Neural progenitor cell (in vitro differentiated cells): Measurements from ENCODE around the gene PIK3R6. TPM values are rescaled to one million over a fixed set of nuclear protein-coding genes. Genes with fewer than 3 reads are reported as not detected.

ENCODE experiments used
- DNase-seq: peaks from one replicate; pipeline ENCODE4 v3.0.0-alpha.2; 2016; ENCODE audit warnings: low spot score
- H2AFZ ChIP-seq: fragments of 200-600 bp; sonication (generic); replicated peaks from 2 replicates; pipeline ENCODE4 v1.6.1; 2016; ENCODE audit warnings: antibody characterized with exemption
- H3F3A ChIP-seq: fragments of 200-600 bp; sonication (generic); 2 replicates; pipeline ENCODE4 v1.6.1; 2016; ENCODE audit warnings: antibody characterized with exemption, low read depth
- H3K27ac ChIP-seq: fragments of 200-600 bp; sonication (generic); 2 replicates; pipeline ENCODE4 v1.5.1; 2016; ENCODE audit warnings: mild to moderate bottlenecking
- H3K27me3 ChIP-seq: fragments of 200-600 bp; sonication (generic); 2 replicates; pipeline ENCODE4 v1.6.1; 2016; ENCODE audit warnings: mild to moderate bottlenecking, moderate library complexity
- H3K36me3 ChIP-seq: fragments of 200-600 bp; sonication (generic); 2 replicates; pipeline ENCODE4 v1.5.1; 2016
- H3K4me1 ChIP-seq: fragments of 200-600 bp; sonication (generic); 2 replicates; pipeline ENCODE4 v1.6.1; 2016; ENCODE audit warnings: mixed run types
- H3K4me2 ChIP-seq: fragments of 200-600 bp; sonication (generic); 2 replicates; pipeline ENCODE4 v1.6.1; 2016
- H3K4me3 ChIP-seq: fragments of 200-600 bp; sonication (generic); 2 replicates; pipeline ENCODE4 v1.5.1; 2016
- H3K79me2 ChIP-seq: fragments of 200-600 bp; sonication (generic); 2 replicates; pipeline ENCODE4 v1.6.1; 2016; ENCODE audit warnings: low read depth
- H3K9ac ChIP-seq: fragments of 200-600 bp; sonication (generic); 2 replicates; pipeline ENCODE4 v1.6.1; 2016
- H3K9me3 ChIP-seq: fragments of 200-600 bp; sonication (generic); 2 replicates; pipeline ENCODE4 v1.5.1; 2016; ENCODE audit warnings: low read depth
- H4K20me1 ChIP-seq: fragments of 200-600 bp; sonication (generic); 2 replicates; pipeline ENCODE4 v1.6.1; 2016; ENCODE audit warnings: low read depth
- H3K27ac Mint-ChIP-seq: 3 replicates; pipeline ENCODE4 v1.8.0; 2021; ENCODE audit warnings: mixed read lengths
- H3K27me3 Mint-ChIP-seq: 2 replicates; pipeline ENCODE4 v1.8.0; 2022; ENCODE audit warnings: low read depth, mild to moderate bottlenecking, inconsistent platforms, moderate library complexity, mixed read lengths; ENCODE audit not compliant: insufficient read depth
- H3K36me3 Mint-ChIP-seq: 3 replicates; pipeline ENCODE4 v1.8.0; 2021; ENCODE audit warnings: mixed read lengths
- H3K4me1 Mint-ChIP-seq: 3 replicates; pipeline ENCODE4 v1.8.0; 2021; ENCODE audit warnings: mixed read lengths
- H3K4me3 Mint-ChIP-seq: 3 replicates; pipeline ENCODE4 v1.8.0; 2021; ENCODE audit warnings: mild to moderate bottlenecking, moderate library complexity, mixed read lengths
- H3K9me3 Mint-ChIP-seq: 3 replicates; pipeline ENCODE4 v1.8.0; 2020; ENCODE audit warnings: mixed read lengths
- CTCF ChIP-seq: fragments of 200-600 bp; sonication (generic); IDR thresholded peaks from 2 replicates; pipeline ENCODE4 v1.5.1; 2017; ENCODE audit warnings: antibody characterized with exemption, mild to moderate bottlenecking
- EZH2 ChIP-seq: fragments of 200-600 bp; sonication (generic); IDR thresholded peaks from 2 replicates; pipeline ENCODE4 v1.6.1; 2017; ENCODE audit warnings: antibody characterized with exemption, mild to moderate bottlenecking, moderate library complexity
- EZH2phosphoT487 ChIP-seq: fragments of 200-600 bp; sonication (generic); IDR thresholded peaks from 2 replicates; pipeline ENCODE4 v1.6.1; 2017; ENCODE audit warnings: antibody characterized with exemption
- total RNA-seq: library from RNA; depleted of rRNA; stranded (reverse); fragments of >200 nt; gene quantifications from 2 replicates; pipeline ENCODE4 v1.2.3, GENCODE V29; 2015; ENCODE audit warnings: low replicate concordance

PIK3R6 gene
- total RNA-seq, 1 donor from 2014 or later = not detected

- no peaks in the 10 kb centered on the region for H3K36me3 Mint-ChIP-seq
- H2AFZ ChIP-seq = no peak overlapping the region
- no peaks in the 10 kb centered on the region for H3K36me3 ChIP-seq
- no peaks in the 10 kb centered on the region for H3K27me3 ChIP-seq
- no peak overlapping the region for H3K4me3 ChIP-seq
- no peaks in the 10 kb centered on the region for H3K79me2 ChIP-seq
- no peak overlapping the region for H3K9ac ChIP-seq
- peaks cover 7% of the 10 kb centered on the region for H3K27me3 Mint-ChIP-seq
- H3K9me3 Mint-ChIP-seq = peaks cover 16% of the 10 kb centered on the region
- no peak overlapping the region for H3K27ac Mint-ChIP-seq
- H3K4me1 ChIP-seq = no peaks in the 10 kb centered on the region
- H3F3A ChIP-seq = no peaks in the 10 kb centered on the region
- TF ChIP-seq EZH2 (no peak), CTCF (no peak), EZH2phosphoT487 (no peak)
- H3K4me2 ChIP-seq = no peak overlapping the region
- H3K9me3 ChIP-seq = no peaks in the 10 kb centered on the region
- no peak for DNase-seq
- peaks cover 4% of the 10 kb centered on the region for H3K4me1 Mint-ChIP-seq
- H3K4me3 Mint-ChIP-seq = no peak overlapping the region
- no peaks in the 10 kb centered on the region for H4K20me1 ChIP-seq
- no peak overlapping the region for H3K27ac ChIP-seq
These were observed 40.6 kb downstream of the PIK3R6 start for GRCh38 chr17:8826808-8827435.

- Mint-ChIP-seq H3K4me3 (no peak overlapping the region), H3K27me3 (peaks cover 5% of the 10 kb centered on the region), H3K36me3 (no peaks in the 10 kb centered on the region), H3K27ac (no peak overlapping the region), H3K9me3 (peaks cover 16% of the 10 kb centered on the region), H3K4me1 (peaks cover 4% of the 10 kb centered on the region)
- no peak for TF ChIP-seq EZH2phosphoT487
- Histone ChIP-seq H3K9me3 (no peaks in the 10 kb centered on the region), H2AFZ (no peak overlapping the region), H3K36me3 (no peaks in the 10 kb centered on the region), H3K9ac (no peak overlapping the region), H4K20me1 (no peaks in the 10 kb centered on the region), H3K27me3 (no peaks in the 10 kb centered on the region), H3F3A (no peaks in the 10 kb centered on the region), H3K79me2 (no peaks in the 10 kb centered on the region), H3K4me1 (no peaks in the 10 kb centered on the region), H3K4me2 (no peak overlapping the region), H3K4me3 (no peak overlapping the region), H3K27ac (no peak overlapping the region)
- no peak for DNase-seq
These were observed 41.7 kb downstream of the PIK3R6 start for GRCh38 chr17:8825802-8826201.

GRCh38 chr17:8823279-8823678 lies 44.2 kb downstream of the PIK3R6 start:
- Histone ChIP-seq H3K9me3 (no peaks in the 10 kb centered on the region), H3K27ac (no peak overlapping the region), H3F3A (no peaks in the 10 kb centered on the region), H3K27me3 (no peaks in the 10 kb centered on the region), H3K9ac (no peak overlapping the region), H2AFZ (no peak overlapping the region), H3K4me2 (no peak overlapping the region), H3K4me1 (no peaks in the 10 kb centered on the region), H3K4me3 (no peak overlapping the region), H4K20me1 (no peaks in the 10 kb centered on the region), H3K36me3 (no peaks in the 10 kb centered on the region), H3K79me2 (no peaks in the 10 kb centered on the region)
- peaks cover 16% of the 10 kb centered on the region for H3K9me3 Mint-ChIP-seq
- TF ChIP-seq CTCF (no peak), EZH2 (no peak), EZH2phosphoT487 (no peak)
- DNase-seq = no peak
- no peak overlapping the region for H3K27ac Mint-ChIP-seq
- peaks cover 5% of the 10 kb centered on the region for H3K27me3 Mint-ChIP-seq
- H3K4me3 Mint-ChIP-seq = no peak overlapping the region
- H3K4me1 Mint-ChIP-seq = peaks cover 4% of the 10 kb centered on the region
- no peaks in the 10 kb centered on the region for H3K36me3 Mint-ChIP-seq

GRCh38 chr17:8822401-8823035 lies 45.0 kb downstream of the PIK3R6 start:
- DNase-seq = no peak

More at GRCh38 chr17:8822401-8823035, 45.0 kb downstream of the PIK3R6 start:
- H3K9me3 Mint-ChIP-seq = peaks cover 16% of the 10 kb centered on the region
- no peaks in the 10 kb centered on the region for H3K79me2 ChIP-seq
- H3K4me3 Mint-ChIP-seq = no peak overlapping the region
- H3K9me3 ChIP-seq = no peaks in the 10 kb centered on the region
- no peak overlapping the region for H3K4me2 ChIP-seq
- no peaks in the 10 kb centered on the region for H3K36me3 ChIP-seq
- no peaks in the 10 kb centered on the region for H3K4me1 ChIP-seq
- no peaks in the 10 kb centered on the region for H3K27me3 ChIP-seq
- H4K20me1 ChIP-seq = no peaks in the 10 kb centered on the region
- H3K36me3 Mint-ChIP-seq = no peaks in the 10 kb centered on the region
- H3K9ac ChIP-seq = no peak overlapping the region
- no peak overlapping the region for H3K27ac ChIP-seq
- H3F3A ChIP-seq = no peaks in the 10 kb centered on the region
- H2AFZ ChIP-seq = no peak overlapping the region
- peaks cover 5% of the 10 kb centered on the region for H3K27me3 Mint-ChIP-seq
- H3K27ac Mint-ChIP-seq = no peak overlapping the region
- TF ChIP-seq EZH2 = no peak
- no peak for TF ChIP-seq CTCF
- TF ChIP-seq EZH2phosphoT487 = no peak
- H3K4me1 Mint-ChIP-seq = peaks cover 3% of the 10 kb centered on the region
- no peak overlapping the region for H3K4me3 ChIP-seq
